Colon (tissue), 2 donors: Measurements from ENCODE around the gene DAP3.
"Not testable (repeated sequence)": the region's sequence is repeated elsewhere in the genome, so short reads cannot be mapped to it uniquely, and the experiment has no call there.

Experiments used
- FAIRE-seq: peaks from 2 replicates; lab custom pipeline; 2012; peaks lifted over from hg19 to GRCh38; lab: Jason Lieb, UNC
- donor health status: control.
- donor health status: control.

DAP3 gene

GRCh38 chr1:155719703-155720102 is 30.8 kb downstream of the DAP3 start:
- FAIRE-seq = no peak

GRCh38 chr1:155725142-155725541 is 36.3 kb downstream of the DAP3 start:
- FAIRE-seq = no peak

- FAIRE-seq = no peak
Observed at GRCh38 chr1:155729031-155729898, 40.4 kb downstream of the DAP3 start.

- FAIRE-seq = no peak
Observed at GRCh38 chr1:155740995-155741394, 52.1 kb downstream of the DAP3 start.

- no peak for FAIRE-seq
Observed at GRCh38 chr1:155741908-155742307, 53.0 kb downstream of the DAP3 start.

GRCh38 chr1:155744711-155745283 is 55.9 kb downstream of the DAP3 start:
- no peak for FAIRE-seq

- not testable (repeated sequence) for FAIRE-seq
Observed at GRCh38 chr1:155745284-155746228, 56.7 kb downstream of the DAP3 start.

- not testable (repeated sequence) for FAIRE-seq
Observed at GRCh38 chr1:155747586-155747985, 58.7 kb downstream of the DAP3 start.

- not testable (repeated sequence) for FAIRE-seq
Observed at GRCh38 chr1:155748141-155748540, 59.2 kb downstream of the DAP3 start.

GRCh38 chr1:155759017-155759416 is 70.1 kb downstream of the DAP3 start:
- not testable (repeated sequence) for FAIRE-seq

- FAIRE-seq = no peak
Observed at GRCh38 chr1:155759966-155760630, 71.2 kb downstream of the DAP3 start.

GRCh38 chr1:155760751-155761475 is 72.0 kb downstream of the DAP3 start:
- FAIRE-seq = no peak

- FAIRE-seq = no peak
Observed at GRCh38 chr1:155761736-155762405, 73.0 kb downstream of the DAP3 start.

- not testable (repeated sequence) for FAIRE-seq
Observed at GRCh38 chr1:155763090-155763815, 74.4 kb downstream of the DAP3 start.

- not testable (repeated sequence) for FAIRE-seq
Observed at GRCh38 chr1:155763989-155764388, 75.1 kb downstream of the DAP3 start.

- not testable (repeated sequence) for FAIRE-seq
Observed at GRCh38 chr1:155767399-155767989, 78.6 kb downstream of the DAP3 start.

GRCh38 chr1:155769257-155769656 is 80.4 kb downstream of the DAP3 start:
- no peak for FAIRE-seq

- no peak for FAIRE-seq
Observed at GRCh38 chr1:155773221-155773620, 84.3 kb downstream of the DAP3 start.

GRCh38 chr1:155776414-155776813 is 87.5 kb downstream of the DAP3 start:
- no peak for FAIRE-seq

GRCh38 chr1:155777582-155777981 is 88.7 kb downstream of the DAP3 start:
- no peak for FAIRE-seq
